ENCODE data around the gene CNTNAP2.
A peak's percentile ranks its signal among the peaks of the same experiment; 100 is the strongest.
"Not testable (repeated sequence)": the region's sequence is repeated elsewhere in the genome, so short reads cannot be mapped to it uniquely, and the experiment has no call there.

Gene CNTNAP2

GRCh38 chr7:147999962-148000361, 1883.4 kb downstream of the CNTNAP2 start:
- no peak for DNase-seq

DNA sequence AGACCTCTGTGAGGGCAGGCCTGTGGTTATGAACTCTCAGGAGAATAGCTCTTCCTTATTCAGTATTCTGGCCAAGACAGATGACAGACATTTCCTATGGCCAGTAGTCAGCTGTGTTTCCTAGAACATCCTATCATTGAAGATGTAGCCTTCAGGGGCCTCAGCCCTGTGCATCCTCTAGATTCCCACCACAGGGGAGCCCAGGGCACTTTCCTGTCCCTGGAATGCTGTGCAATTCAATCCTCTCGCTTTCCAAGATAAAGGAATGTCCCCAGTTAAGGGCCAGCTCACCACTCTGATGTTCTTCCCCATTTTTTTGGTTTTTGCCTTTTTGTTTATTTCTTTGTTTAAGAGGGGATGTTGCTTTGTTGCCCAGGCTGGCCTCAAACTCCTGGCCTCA, 1895.2 kb downstream of the CNTNAP2 start:
- DNase-seq = no peak

GRCh38 chr7:148014001-148014400, 1897.4 kb downstream of the CNTNAP2 start:
- DNase-seq = no peak

GRCh38 chr7:148014541-148014940, 1897.9 kb downstream of the CNTNAP2 start:
- peak; percentile 17 for DNase-seq

DNA sequence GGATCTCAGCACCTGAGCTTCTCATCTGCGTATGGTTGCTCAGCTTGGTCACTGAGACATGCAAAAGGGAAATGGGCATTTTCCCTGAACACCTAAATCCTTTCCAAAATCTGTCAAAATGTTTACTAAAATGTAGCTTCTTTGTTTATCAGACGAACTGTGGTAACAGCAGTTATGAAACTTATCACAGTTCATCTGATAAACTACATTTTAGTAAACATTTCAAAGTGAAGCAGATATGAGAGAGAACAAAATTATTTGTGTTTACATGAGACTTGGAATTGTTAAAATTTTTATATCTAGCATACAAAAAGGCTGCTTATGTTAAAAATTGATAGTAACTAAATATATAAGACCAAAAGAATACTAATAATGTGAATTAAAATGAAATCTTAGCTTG, 1900.5 kb downstream of the CNTNAP2 start:
- DNase-seq = no peak

DNA sequence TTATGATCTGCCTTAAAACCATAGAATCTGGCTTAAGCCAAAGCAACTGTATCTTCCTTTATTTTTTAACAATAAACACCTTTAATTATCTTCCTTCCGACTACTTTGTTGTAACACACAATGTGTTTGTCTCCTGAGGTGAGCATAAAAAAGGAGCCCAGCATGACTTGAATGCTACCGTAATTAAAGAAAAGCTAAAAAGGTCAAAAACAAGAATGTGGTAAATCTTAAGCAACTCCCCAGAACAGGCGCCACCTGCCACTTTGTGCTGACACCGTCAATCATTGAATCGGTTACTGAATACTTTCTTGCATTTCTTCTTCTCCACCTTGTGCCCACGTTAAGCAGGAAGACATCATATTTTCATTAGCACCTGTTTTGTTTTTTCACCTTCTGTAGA, 1904.1 kb downstream of the CNTNAP2 start:
- no peak for DNase-seq

DNA sequence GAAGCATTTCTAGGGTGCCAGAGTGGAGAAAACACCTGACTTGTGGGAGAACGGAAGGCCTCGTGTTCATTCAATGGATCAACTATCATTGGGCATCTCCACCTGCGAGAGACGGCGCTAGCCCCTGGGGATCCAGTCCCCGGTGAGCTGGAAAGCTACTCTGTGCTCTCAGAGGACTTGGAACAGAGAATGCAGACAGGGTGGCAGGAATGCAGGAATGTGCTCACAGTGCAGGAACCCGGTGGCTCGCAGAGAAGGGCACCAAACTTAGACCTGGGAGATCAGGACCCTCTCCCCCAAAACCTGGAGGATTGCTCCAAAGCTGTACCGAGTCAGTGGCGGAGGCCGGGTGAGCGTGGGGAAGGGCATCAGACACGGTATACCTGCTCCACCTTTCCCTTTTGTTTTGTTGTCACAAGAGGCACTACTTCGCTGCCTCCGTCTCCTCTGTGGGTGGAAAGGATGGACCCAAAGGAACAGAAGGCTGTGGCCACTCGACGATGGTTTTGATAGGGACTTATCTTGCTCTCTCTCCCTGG, 1905.0 kb downstream of the CNTNAP2 start:
- DNase-seq = no peak

DNA sequence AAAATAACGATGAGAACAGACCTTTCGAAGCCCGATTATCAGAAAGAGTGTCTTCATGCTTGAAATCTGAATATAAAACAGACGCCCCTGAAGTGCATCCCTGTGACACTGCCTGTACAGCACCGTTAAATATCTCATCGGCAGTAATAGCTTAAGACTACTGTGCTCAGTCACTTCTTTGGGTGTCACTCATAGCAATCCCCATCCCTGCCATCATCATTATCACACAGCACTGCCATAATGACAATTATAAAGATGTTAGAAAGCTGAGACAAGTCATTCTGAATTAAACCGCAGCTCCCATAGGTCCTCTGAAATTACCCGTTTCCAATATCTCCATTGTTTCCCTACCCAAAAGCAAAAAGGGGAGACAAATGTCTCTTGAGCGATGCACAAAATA, 1906.2 kb downstream of the CNTNAP2 start:
- no peak for DNase-seq

GRCh38 chr7:148026713-148027112, 1910.1 kb downstream of the CNTNAP2 start:
- no peak for DNase-seq

DNA sequence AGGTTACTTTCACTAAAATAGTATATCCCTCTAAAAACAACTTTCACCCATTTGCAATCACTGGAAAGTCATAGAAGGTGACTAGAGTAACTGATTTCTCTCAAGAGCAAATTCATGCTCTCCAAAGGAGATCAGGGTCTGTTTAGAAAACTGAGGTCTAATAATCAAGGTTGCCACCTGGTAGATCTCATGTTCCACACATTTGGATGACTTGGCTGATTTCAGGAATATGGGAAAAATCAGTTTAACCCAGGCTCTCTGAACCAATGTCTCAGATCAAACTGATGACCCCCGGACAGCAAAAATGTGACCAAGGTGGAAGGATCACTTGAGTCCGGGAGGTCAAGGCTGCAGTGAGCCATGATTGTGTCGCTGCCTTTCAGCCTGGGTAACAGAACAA, 1911.6 kb downstream of the CNTNAP2 start:
- no peak for DNase-seq

DNA sequence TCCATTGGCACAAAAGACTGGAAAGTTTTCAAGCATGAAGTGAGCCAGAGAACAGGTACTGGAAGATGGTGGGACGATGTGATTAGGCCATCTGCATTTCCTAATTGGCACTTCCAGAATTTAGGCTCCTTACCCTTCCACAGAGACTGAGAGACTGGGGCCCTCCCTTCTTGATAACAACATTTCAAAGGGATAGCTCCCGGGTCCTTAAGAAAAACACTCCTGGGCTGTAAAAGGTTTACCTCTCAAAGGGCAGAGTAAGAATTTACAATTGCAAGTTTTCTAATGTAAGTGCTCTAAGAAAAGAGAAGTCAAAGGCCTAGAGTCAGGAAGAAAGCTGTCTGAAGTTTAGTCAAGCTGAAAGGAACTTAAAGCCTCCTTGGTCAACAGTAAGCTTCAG, 1914.4 kb downstream of the CNTNAP2 start:
- no peak for DNase-seq

DNA sequence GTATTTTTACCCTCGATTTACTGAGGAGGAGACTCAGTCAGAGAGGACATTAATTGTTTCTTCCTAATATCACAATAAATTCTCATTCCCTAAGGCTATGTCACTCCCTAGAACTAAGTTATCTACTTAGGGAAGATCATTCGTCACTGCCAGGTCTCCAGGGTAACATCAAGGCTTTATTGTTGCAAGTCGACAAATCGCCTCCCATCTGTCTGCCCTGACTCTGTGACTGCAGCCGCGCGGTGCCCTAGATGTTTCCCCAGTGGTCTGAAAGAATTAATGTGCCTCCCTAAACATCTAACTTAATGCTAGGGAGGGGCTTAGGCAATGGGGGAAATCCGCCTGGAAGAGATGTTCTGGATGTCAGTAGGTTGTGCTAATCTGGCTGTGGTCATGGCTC, 1915.2 kb downstream of the CNTNAP2 start:
- DNase-seq = no peak

- no peak for DNase-seq
Measured at GRCh38 chr7:148035950-148036349, 1919.3 kb downstream of the CNTNAP2 start.

DNA sequence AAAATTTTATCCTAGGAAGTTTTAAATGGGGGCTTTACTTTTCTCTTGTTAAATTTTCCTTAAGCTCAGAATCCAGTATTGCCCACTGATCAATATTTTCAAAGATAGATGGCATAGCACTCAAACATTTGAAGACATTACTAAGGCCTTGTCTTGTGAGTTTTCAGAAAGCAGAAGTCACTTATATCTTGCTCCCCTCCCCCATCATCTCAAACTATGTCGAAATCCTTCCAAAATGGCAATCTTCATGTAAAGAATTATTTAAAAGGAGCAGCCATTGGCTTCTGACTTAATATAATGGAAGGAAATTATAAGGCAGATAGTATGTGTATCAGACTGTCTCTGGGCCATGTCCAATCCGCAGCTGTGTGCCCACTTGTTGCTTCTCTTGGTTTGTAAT, 1920.4 kb downstream of the CNTNAP2 start:
- no peak for DNase-seq

GRCh38 chr7:148041156-148041555, 1924.6 kb downstream of the CNTNAP2 start:
- DNase-seq = no peak

DNA sequence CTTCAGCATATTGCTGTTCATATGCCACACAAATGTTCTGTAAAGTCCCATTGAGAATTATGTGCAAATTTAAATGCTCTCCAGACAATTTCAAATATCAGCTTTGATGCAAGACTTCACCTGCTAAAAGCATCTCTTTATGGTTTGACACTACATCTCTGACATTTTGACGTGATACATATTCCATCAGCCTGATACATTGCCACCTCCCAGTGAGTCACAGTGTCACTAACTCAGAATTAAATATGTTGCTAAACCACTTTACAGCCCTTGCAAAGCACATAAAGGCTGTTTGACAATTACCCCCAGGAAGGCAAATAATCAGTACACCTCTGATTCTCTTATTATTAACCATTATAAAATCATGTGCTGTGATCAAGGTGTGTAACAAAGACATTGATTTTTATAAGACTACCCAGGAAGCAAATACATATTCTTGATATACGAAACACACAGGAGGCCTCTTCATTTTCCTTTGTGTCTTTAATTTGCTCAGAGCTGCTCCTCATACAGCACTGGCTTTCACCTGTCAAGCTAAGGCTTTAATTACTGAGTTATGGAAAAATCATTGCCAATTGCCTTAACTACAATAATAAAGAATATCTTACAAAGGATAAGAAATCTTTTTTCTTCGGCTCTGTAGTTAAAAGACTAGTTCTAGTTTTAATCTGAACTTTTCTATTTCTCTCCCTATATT, 1926.5 kb downstream of the CNTNAP2 start:
- no peak for DNase-seq

DNA sequence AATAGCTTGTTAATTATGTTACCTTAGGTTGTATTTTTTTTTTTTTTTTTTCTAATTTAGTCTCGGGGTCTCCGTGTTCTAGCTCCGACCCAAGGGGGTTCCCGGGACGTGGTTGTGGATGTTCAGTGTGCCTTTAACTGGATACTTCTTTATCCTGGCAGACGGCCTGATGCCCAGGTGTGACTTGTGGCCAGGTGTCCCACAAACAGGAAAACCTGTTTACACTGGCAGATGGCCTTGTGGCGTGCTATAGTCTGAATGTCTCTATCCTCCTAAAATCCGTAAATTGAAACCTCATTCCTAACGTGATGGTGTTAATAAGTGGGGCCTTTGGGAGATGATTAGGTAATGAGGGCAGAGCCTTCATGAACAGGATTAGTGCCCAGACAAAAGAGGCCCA, 1927.6 kb downstream of the CNTNAP2 start:
- no peak for DNase-seq

GRCh38 chr7:148045521-148045920, 1928.9 kb downstream of the CNTNAP2 start:
- DNase-seq = no peak

DNA sequence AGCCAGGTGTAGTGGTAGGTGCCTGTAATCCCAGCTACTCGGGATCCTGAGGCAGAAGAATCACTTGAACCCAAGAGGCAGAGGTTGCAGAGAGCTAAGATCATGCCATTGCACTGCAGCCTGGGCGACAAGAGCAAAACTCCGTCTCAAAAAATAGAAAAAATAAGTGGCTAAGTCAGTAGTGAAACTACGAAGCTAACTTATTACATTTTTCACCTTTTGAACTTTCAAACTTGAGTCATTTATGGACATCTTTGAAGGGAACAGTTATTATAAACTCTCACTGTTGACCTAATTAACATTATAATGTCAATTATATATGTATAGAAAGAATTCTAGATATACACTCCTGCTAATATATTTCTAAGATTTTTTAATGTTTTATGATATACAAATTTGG, 1932.5 kb downstream of the CNTNAP2 start:
- DNase-seq = no peak

- DNase-seq = no peak
Measured at GRCh38 chr7:148050492-148051158, 1934.0 kb downstream of the CNTNAP2 start.

DNA sequence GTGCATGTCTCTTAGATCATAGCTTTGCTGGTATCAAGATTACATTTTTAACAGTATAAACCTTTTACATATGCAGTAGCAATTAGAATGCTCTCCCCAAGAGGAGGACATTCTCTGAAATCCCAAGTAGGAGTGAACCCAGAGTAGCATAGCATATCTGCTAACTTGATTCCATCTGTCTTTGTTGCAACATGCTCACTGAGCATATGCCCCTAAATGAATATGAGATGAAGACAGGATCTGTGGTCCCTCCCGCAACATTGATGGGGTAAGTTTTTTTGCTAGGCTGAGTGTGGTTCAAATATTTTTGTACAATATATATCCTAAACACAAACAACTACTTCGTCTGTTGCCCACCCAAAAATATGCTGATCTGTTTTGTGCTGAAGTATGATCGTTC, 1939.8 kb downstream of the CNTNAP2 start:
- no peak for DNase-seq

DNA sequence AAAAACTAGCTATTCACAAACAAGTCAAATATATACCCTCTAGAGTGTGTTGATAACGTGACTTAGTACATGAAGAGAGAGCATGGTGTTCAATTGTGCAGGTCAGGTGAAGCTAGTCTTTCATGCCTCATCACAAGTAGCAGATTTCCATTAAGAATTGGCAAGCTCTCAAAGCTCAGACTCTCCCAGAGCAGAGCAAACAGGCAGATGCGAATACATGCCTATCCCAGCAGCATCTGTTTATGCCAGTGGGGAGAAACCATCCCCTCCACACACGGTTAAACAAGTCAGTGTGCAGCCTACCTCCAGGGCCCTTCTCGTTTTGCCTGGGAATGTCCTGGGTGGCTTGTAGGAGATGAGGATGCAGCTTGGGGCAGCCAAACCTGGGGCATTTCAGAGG, 1941.5 kb downstream of the CNTNAP2 start:
- DNase-seq = peak; percentile 73

GRCh38 chr7:148058753-148059152, 1942.2 kb downstream of the CNTNAP2 start:
- DNase-seq = no peak

DNA sequence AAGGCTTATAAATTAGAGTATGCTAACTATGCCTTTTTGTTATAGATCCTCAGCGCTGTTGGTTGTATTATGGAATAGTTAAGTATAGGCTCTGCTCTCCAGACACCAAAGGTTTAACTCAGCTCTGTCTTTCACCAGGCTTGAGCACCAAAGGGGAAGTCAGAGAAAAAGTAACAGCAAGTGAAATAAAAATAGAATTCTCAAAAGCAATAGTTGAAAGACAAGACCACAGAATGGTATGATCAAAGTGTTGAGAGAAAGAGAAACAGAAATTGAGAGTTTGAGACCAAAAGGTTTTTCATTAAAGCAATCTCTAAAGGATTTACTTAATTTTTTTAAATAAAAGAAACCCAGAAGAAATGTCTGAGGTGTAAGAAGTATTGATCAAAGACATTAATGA, 1944.1 kb downstream of the CNTNAP2 start:
- no peak for DNase-seq

- DNase-seq = not testable (repeated sequence)
Measured at GRCh38 chr7:148078111-148078510, 1961.5 kb downstream of the CNTNAP2 start.
